Measurements from ENCODE around the gene NLGN1.

NLGN1 gene

DNA sequence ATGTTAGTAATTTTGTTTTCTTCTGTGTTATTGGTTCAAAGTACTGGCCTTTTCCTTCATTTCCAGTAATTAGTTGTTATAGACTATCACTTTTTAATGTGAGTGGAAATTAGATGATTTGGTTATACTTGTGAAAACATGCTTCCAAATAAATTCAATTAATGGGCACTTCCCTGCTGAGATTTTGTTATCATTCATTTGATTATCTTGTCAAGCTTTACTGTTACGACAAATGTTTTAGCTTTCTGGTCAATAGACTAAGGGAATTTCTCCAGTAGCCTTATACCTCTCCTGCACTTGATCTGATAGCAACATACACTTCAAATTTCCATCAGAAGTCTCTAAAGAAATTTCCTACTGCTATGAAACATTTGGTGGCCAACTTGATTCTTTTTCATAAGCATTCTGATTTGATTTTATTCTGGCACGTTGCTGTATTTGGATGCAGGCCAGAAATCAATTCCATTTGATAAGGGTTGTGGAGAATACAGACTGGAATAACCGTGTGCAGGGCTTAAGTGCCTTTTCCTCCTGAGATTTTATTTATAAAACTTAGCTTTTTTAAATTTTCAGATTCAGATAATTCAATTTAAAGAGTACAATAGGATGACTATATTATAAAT lies 887.8 kb downstream of the NLGN1 start:
- DNase-seq (ENCODE audit: low read depth) = no peak

- no peak for DNase-seq (ENCODE audit: low read depth)
These were observed 890.2 kb downstream of the NLGN1 start for GRCh38 chr3:174287705-174288104.

GRCh38 chr3:174294616-174295015 lies 897.1 kb downstream of the NLGN1 start:
- DNase-seq (ENCODE audit: low read depth) = no peak

GRCh38 chr3:174295306-174296092 lies 898.0 kb downstream of the NLGN1 start:
- no peak for DNase-seq (ENCODE audit: low read depth)

GRCh38 chr3:174302746-174303315 lies 905.3 kb downstream of the NLGN1 start:
- DNase-seq (ENCODE audit: low read depth) = no peak

- no peak for DNase-seq (ENCODE audit: low read depth)
These were observed 906.5 kb downstream of the NLGN1 start for GRCh38 chr3:174303907-174304560.

DNA sequence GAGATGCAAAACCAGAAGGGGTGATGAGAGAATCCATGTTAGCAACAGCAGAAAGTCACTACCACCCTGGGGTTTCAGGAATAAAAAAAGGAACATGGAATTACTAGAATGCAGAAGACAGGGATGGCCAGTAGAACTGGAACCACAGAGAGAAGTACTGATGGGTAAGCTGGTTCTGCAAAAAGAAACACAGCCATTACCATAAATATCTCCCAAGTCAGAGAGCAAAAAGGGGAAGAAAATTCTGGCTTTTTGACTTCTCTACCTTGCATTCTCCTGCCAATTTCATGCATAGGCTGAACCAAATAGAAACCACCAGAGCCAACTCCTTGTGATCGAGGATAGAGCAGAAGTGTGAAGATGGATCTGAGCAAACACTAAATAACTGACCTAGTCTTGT lies 911.2 kb downstream of the NLGN1 start:
- DNase-seq (ENCODE audit: low read depth) = no peak

- no peak for DNase-seq (ENCODE audit: low read depth)
These were observed 913.0 kb downstream of the NLGN1 start for GRCh38 chr3:174310475-174310983.

DNA sequence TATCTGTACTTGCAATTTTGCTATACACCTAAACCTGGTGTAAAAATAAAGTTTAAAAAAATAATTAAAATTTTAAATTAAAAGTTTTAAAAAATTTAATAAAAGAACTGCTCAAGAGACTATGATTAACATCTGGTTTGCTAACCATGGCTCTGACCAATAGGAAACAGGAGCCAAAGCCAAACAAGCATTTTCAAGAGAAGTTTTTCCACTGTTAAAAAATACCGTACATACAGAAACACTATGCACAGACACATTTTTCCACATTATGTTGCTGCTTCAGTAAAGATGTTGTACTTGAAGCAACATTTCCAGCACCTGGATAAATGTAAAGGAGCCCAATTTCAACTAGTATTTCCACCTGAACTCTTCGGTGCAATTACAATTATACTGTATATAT lies 917.7 kb downstream of the NLGN1 start:
- DNase-seq (ENCODE audit: low read depth) = no peak

DNA sequence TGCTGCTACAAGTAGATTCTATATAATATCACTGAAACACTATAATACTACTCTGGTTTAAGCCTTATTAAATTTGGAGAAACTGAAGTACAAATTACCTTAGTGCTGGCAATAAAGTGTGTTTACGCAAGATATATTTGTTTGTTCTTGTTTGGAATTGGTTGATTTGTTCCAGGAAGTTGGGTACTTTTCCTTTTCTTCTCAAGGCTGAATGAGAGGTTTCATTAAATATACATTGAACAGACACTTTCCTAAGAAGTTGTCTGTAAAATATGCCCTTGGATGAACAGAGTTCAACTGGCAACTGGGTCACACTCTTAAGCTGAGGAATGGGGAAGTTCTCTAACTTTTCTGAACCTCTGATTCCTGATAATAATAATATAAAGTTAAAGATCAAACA lies 919.5 kb downstream of the NLGN1 start:
- DNase-seq (ENCODE audit: low read depth) = no peak

DNA sequence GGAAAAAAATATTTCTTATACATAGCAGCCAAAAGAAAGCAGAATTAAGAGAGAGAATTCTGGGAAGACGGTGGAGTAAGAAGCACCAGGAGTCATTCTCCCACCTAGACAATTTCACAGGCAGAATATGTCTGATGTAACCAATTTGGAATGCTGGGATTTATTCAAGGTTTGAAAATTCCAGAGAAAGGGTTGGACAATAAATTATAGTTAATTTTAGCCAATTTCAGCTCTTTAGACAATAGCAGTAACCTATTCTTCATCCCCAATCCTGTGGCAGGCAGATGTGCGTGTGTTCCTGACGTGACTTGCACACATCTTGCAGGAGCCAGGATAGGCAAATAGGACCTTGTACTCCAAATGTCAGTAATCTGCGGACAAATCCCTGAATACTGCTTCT lies 920.6 kb downstream of the NLGN1 start:
- no peak for DNase-seq (ENCODE audit: low read depth)

DNA sequence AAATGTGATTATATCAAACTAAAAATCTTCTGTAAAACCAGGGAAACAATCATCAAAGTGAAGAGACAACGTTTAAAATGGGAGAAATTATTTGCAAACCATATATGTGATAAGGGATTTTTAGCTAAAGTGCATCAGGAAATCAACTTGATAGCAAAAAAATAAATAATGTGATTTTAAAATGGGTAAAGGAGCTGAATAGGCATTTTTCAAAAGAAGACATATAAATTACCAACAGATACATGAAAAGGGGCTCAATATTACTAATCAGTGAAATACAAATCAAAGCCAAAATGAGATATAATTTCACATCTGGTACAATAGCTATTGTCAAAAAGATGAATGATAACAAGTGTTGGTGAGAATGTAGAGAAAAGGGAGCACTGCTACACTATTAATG lies 924.0 kb downstream of the NLGN1 start:
- DNase-seq (ENCODE audit: low read depth) = no peak

GRCh38 chr3:174322789-174323188 lies 925.2 kb downstream of the NLGN1 start:
- DNase-seq (ENCODE audit: low read depth) = no peak

GRCh38 chr3:174325171-174325570 lies 927.6 kb downstream of the NLGN1 start:
- DNase-seq (ENCODE audit: low read depth) = no peak

DNA sequence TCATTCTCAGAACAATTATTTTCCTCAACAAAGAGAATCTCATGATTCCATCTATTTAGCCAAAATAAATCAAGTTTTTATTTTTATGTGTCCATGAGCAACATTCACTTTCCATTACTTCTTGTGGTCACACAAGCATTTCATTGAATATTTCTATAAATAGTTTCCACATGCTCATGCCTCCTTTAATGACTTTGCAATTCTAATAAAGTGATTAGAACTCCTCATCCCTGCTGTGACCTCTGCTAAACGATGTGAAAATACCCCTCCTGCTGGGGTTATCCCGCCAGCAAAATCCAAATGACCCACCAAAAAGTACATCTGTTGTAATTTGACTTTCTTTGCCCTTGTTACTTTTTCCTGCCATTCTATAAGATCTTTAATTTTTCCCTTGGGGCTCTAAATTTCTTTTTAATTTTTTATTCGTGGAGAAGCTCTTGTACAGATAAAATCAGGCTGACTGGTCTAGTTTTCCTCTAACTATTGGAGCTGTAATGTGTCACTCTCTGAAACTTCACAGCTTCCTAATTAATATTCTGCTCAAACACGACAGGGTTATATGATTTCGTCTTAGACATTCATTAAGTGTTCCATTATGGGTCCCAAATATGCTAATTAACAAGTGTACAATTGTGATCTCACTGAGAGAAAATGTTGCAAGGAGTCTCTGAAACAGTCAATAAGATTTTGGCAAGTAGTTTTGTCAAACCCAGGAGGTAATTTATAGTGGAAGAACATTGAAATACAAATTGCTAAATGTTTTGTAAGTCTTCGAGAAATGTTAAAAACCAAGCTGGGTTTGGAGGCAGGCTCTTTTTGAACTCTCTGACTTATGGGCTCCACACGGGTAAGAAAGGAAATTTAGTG lies 928.5 kb downstream of the NLGN1 start:
- DNase-seq (ENCODE audit: low read depth) = no peak

DNA sequence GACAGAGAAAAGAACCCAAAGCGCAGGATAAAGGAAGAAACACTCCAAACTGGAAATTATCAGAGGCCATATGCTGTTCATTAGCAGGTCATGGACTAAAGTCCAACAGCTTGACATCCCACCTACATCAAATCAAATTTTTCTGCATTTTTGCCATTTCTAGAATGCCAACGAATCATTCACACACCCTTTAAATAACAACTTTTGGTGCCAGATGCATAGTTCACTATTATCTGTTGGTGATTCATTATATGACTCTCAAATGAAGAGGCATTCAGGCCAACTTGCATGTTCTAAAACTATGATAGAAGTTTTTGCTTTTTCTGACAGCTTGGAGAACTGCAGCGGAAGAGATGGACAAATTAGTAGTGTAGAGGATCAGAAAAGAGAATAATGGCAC lies 931.8 kb downstream of the NLGN1 start:
- no peak for DNase-seq (ENCODE audit: low read depth)

DNA sequence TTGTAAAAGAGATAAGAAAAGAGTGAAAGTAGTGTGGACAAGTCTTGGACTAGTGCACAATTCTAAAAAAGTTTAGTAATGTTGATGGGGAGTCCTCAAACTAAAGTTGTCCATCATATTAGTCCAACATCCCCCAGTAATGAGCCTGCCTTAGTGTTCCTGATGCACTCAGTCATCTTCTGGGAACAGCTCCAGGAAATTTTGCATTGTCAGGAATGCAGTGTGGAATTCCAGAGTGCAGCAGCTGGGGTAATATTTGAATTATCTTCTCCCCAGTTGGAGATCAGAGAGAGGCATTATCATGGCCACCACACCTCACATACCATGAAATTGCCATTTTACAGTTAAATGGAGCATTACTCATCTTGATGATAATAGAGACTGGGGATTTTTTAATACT lies 932.8 kb downstream of the NLGN1 start:
- no peak for DNase-seq (ENCODE audit: low read depth)

GRCh38 chr3:174331095-174331800 lies 933.7 kb downstream of the NLGN1 start:
- no peak for DNase-seq (ENCODE audit: low read depth)

GRCh38 chr3:174332391-174332790 lies 934.8 kb downstream of the NLGN1 start:
- DNase-seq (ENCODE audit: low read depth) = no peak

DNA sequence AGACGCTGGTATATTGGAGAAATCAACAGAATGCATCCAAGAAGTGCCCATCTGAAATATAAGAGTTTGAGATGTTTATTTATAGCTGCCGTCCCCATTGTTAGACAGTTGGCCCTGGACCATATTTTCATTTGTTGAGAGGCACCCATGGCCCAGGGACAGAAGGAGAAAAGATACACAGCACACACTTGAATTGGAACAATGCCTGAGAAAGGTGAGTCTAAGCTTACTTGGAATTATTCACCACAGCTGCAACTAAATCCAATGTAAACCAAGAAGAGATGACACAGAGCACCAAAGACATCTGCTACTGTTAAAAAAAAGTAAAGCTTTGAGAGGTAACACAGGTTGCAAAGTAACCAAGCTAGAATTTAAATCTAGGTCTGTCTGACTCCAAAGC lies 936.1 kb downstream of the NLGN1 start:
- no peak for DNase-seq (ENCODE audit: low read depth)

DNA sequence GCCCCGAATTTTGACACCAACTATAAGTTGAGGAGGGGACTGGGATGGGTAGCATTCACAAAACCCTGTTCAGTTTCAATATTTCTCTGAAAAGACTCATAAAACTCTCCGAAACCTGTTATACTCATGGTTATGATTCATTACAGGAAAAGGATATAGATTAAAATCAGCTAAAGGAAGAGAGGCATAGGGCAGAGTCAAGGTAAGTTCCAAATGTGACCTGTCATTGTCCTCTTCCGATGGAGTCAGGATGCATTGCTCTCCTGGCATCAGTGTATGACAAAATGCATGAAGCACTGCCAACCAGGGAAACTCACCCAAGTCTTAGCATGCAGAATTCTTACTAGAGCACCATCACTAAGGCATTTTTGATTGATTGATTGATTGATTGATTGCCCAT lies 936.6 kb downstream of the NLGN1 start:
- no peak for DNase-seq (ENCODE audit: low read depth)

All from activated T-helper 1 cell treated with Interleukin-2 at 50 U/mL for 16 hours (primary cell).